Fibroblast of skin of abdomen (primary cell): ENCODE measurements around the gene SEPTIN11.

Source experiments
- DNase-seq: peaks from one replicate; pipeline ENCODE4 v3.0.0-alpha.2; 2013

The SEPTIN11 gene

GRCh38 chr4:76980261-76980660, 30.7 kb downstream of the SEPTIN11 start:
- DNase-seq: no peak

- DNase-seq: no peak
Observed at GRCh38 chr4:76981644-76982043, 32.1 kb downstream of the SEPTIN11 start.

GRCh38 chr4:76982638-76983584, 33.4 kb downstream of the SEPTIN11 start:
- no peak for DNase-seq

- peak; percentile 66 for DNase-seq
Observed at GRCh38 chr4:76984127-76984526, 34.6 kb downstream of the SEPTIN11 start.

GRCh38 chr4:76984788-76985211, 35.2 kb downstream of the SEPTIN11 start:
- peak; percentile 100 for DNase-seq

- DNase-seq: peak; percentile 99
Observed at GRCh38 chr4:76987153-76987591, 37.6 kb downstream of the SEPTIN11 start.

- DNase-seq: no peak
Observed at GRCh38 chr4:76987685-76988084, 38.1 kb downstream of the SEPTIN11 start.

GRCh38 chr4:76989391-76990061, 40.0 kb downstream of the SEPTIN11 start:
- DNase-seq: no peak

- DNase-seq: peak; percentile 95
Observed at GRCh38 chr4:76990288-76991080, 40.9 kb downstream of the SEPTIN11 start.

GRCh38 chr4:76991161-76991660, 41.7 kb downstream of the SEPTIN11 start:
- peak; percentile 31 for DNase-seq

GRCh38 chr4:76993787-76994641, 44.5 kb downstream of the SEPTIN11 start:
- DNase-seq: no peak

GRCh38 chr4:76995776-76996175, 46.2 kb downstream of the SEPTIN11 start:
- DNase-seq: no peak

GRCh38 chr4:76996445-76996844, 46.9 kb downstream of the SEPTIN11 start:
- no peak for DNase-seq

GRCh38 chr4:76997077-76997476, 47.5 kb downstream of the SEPTIN11 start:
- no peak for DNase-seq

GRCh38 chr4:76997532-76997931, 48.0 kb downstream of the SEPTIN11 start:
- DNase-seq: no peak

- peak; percentile 89 for DNase-seq
Observed at GRCh38 chr4:76998251-76998901, 48.8 kb downstream of the SEPTIN11 start.
